H9 (cell line): ENCODE results near the gene TMEM198. TPM values are rescaled to one million over a fixed set of nuclear protein-coding genes. Genes with fewer than 3 reads are reported as not detected.

Source experiments
- DNase-seq: peaks from one replicate; pipeline ENCODE4 v3.0.0-alpha.2; 2017
- H2AFZ ChIP-seq: one replicate; pipeline ENCODE4 v1.6.1; 2013; ENCODE audit warnings: mild to moderate bottlenecking, low read length, control low read depth, moderate library complexity
- H2AK5ac ChIP-seq: 2 replicates; pipeline ENCODE4 v1.6.1; 2013; ENCODE audit warnings: low read length, control low read depth, mixed read lengths; ENCODE audit not compliant: insufficient read length
- H2BK120ac ChIP-seq: one replicate; pipeline ENCODE4 v1.6.1; 2013; ENCODE audit warnings: low read depth, mild to moderate bottlenecking, low read length, control low read depth, inconsistent platforms; ENCODE audit not compliant: poor library complexity, severe bottlenecking
- H2BK12ac ChIP-seq: 2 replicates; pipeline ENCODE4 v1.6.1; 2013; ENCODE audit warnings: low read length, control low read depth, mixed read lengths, low read depth; ENCODE audit not compliant: insufficient read length
- H2BK15ac ChIP-seq: 2 replicates; pipeline ENCODE4 v1.6.1; 2013; ENCODE audit warnings: low read depth, low read length, control low read depth
- H2BK20ac ChIP-seq: one replicate; pipeline ENCODE4 v1.6.1; 2013; ENCODE audit warnings: low read depth, mild to moderate bottlenecking, low read length, control low read depth, inconsistent platforms; ENCODE audit not compliant: poor library complexity, severe bottlenecking
- H2BK5ac ChIP-seq: 2 replicates; pipeline ENCODE4 v1.6.1; 2013; ENCODE audit warnings: low read length, control low read depth, mixed read lengths; ENCODE audit not compliant: insufficient read length
- H3K14ac ChIP-seq: 2 replicates; pipeline ENCODE4 v1.6.1; 2013; ENCODE audit warnings: low read length, control low read depth; ENCODE audit not compliant: insufficient read depth
- H3K18ac ChIP-seq: 2 replicates; pipeline ENCODE4 v1.6.1; 2013; ENCODE audit warnings: low read depth, mild to moderate bottlenecking, mixed read lengths, low read length, control low read depth; ENCODE audit not compliant: insufficient read length
- H3K23ac ChIP-seq: 2 replicates; pipeline ENCODE4 v1.6.1; 2013; ENCODE audit warnings: low read length, control low read depth, mixed read lengths, low read depth; ENCODE audit not compliant: insufficient read length
- H3K23me2 ChIP-seq: 2 replicates; pipeline ENCODE4 v1.6.1; 2013; ENCODE audit warnings: low read depth, mild to moderate bottlenecking, mixed read lengths, low read length, control low read depth; ENCODE audit not compliant: insufficient read length, poor library complexity, severe bottlenecking
- H3K27ac ChIP-seq: 2 replicates; pipeline ENCODE4 v1.5.1; 2013; ENCODE audit warnings: low read length, control low read depth, mixed read lengths, low read depth; ENCODE audit not compliant: insufficient read length
- H3K27me3 ChIP-seq: 2 replicates; pipeline ENCODE4 v1.6.1; 2013; ENCODE audit warnings: low read length, control low read depth, inconsistent platforms; ENCODE audit not compliant: insufficient read depth
- H3K4ac ChIP-seq: 2 replicates; pipeline ENCODE4 v1.6.1; 2013; ENCODE audit warnings: low read depth, mild to moderate bottlenecking, control low read depth, inconsistent platforms, low read length, moderate library complexity
- H3K4me1 ChIP-seq: 2 replicates; pipeline ENCODE4 v1.6.1; 2013; ENCODE audit warnings: low read length, control low read depth, inconsistent platforms; ENCODE audit not compliant: insufficient read depth
- H3K4me2 ChIP-seq: 2 replicates; pipeline ENCODE4 v1.6.1; 2013; ENCODE audit warnings: low read length, control low read depth, mixed read lengths; ENCODE audit not compliant: insufficient read length, insufficient read depth
- H3K56ac ChIP-seq: 2 replicates; pipeline ENCODE4 v1.6.1; 2013; ENCODE audit warnings: low read depth, mild to moderate bottlenecking, mixed read lengths, low read length, control low read depth; ENCODE audit not compliant: insufficient read length
- H3K79me1 ChIP-seq: 2 replicates; pipeline ENCODE4 v1.6.1; 2013; ENCODE audit warnings: low read depth, mild to moderate bottlenecking, moderate library complexity, low read length, control low read depth, inconsistent platforms; ENCODE audit not compliant: insufficient read depth, poor library complexity, severe bottlenecking
- H3K79me2 ChIP-seq: 2 replicates; pipeline ENCODE4 v1.6.1; 2013; ENCODE audit warnings: low read length, control low read depth, inconsistent platforms; ENCODE audit not compliant: insufficient read depth
- H3K9ac ChIP-seq: 2 replicates; pipeline ENCODE4 v1.6.1; 2013; ENCODE audit warnings: low read length, control low read depth, mixed read lengths; ENCODE audit not compliant: insufficient read length; ENCODE audit errors: extremely low read depth
- H3K9me3 ChIP-seq: one replicate; pipeline ENCODE4 v1.6.1; 2013; ENCODE audit warnings: low read depth, low read length, inconsistent platforms; ENCODE audit not compliant: control insufficient read depth
- H3T11ph ChIP-seq: one replicate; pipeline ENCODE4 v1.6.1; 2013; ENCODE audit warnings: mild to moderate bottlenecking, low read length, control low read depth, inconsistent platforms
- H4K20me1 ChIP-seq: one replicate; pipeline ENCODE4 v1.6.1; 2013; ENCODE audit not compliant: control insufficient read depth, insufficient read length, insufficient read depth
- H4K5ac ChIP-seq: 2 replicates; pipeline ENCODE4 v1.6.1; 2013; ENCODE audit warnings: low read depth, mild to moderate bottlenecking, mixed read lengths, low read length, control low read depth; ENCODE audit not compliant: insufficient read length
- H4K8ac ChIP-seq: replicated peaks from 2 replicates; pipeline ENCODE4 v1.6.1; 2013; ENCODE audit warnings: low read length, control low read depth, mixed read lengths, low read depth; ENCODE audit not compliant: insufficient read length
- H4K91ac ChIP-seq: 2 replicates; pipeline ENCODE4 v1.6.1; 2013; ENCODE audit warnings: low read depth, mild to moderate bottlenecking, moderate library complexity, mixed read lengths, low read length, control low read depth; ENCODE audit not compliant: insufficient read length
- H3K27ac Mint-ChIP-seq, 3 experiments: 2 replicates in 2 of 3; 3 replicates in 1 of 3; pipeline ENCODE4 v1.8.0; 2020 to 2021; ENCODE audit warnings: mixed read lengths in 3 of 3, mild to moderate bottlenecking in 1 of 3, moderate library complexity in 1 of 3
- H3K27me3 Mint-ChIP-seq: 2 replicates; pipeline ENCODE4 v1.8.0; 2021; ENCODE audit warnings: low read depth, mild to moderate bottlenecking, moderate library complexity, mixed read lengths
- H3K36me3 Mint-ChIP-seq, 3 experiments: 2 replicates in 2 of 3; 3 replicates in 1 of 3; pipeline ENCODE4 v1.8.0; 2020 to 2021; ENCODE audit warnings: low read depth in 3 of 3, mixed read lengths in 3 of 3; ENCODE audit not compliant: insufficient read depth in 1 of 3
- H3K4me1 Mint-ChIP-seq, 2 experiments: 2 replicates each; pipeline ENCODE4 v1.8.0; 2020; ENCODE audit warnings: mixed read lengths in 2 of 2
- H3K4me3 Mint-ChIP-seq, 2 experiments: 2 replicates in 1 of 2; 3 replicates in 1 of 2; pipeline ENCODE4 v1.8.0; 2020 to 2021; ENCODE audit warnings: mild to moderate bottlenecking in 2 of 2, mixed read lengths in 2 of 2, moderate library complexity in 1 of 2
- H3K9me3 Mint-ChIP-seq, 2 experiments: 2 replicates in 1 of 2; 3 replicates in 1 of 2; pipeline ENCODE4 v1.8.0; 2020; ENCODE audit warnings: mild to moderate bottlenecking in 2 of 2, mixed read lengths in 2 of 2, moderate library complexity in 1 of 2
- WGBS: extraction: QIAGEN DNeasy Blood & Tissue Kit; methylation state at CpG from one replicate; pipeline ENCODE4 v1.1.7; 2013; ENCODE audit warnings: missing lambda C conversion rate, low lambda C conversion rate, mixed read lengths; ENCODE audit not compliant: insufficient read length; ENCODE audit errors: extremely low coverage; 5-methylcytosine and 5-hydroxymethylcytosine counted together
- total RNA-seq: library from RNA; stranded (reverse); gene quantifications from 2 replicates; pipeline ENCODE4 v1.2.1, GENCODE V29; 2021
- TF ChIP-seq, protein P1 (sequence below): fragments of 200-600 bp; sonication (generic); conservative IDR thresholded peaks from 3 replicates; pipeline ENCODE4 v1.8.0; 2021; ENCODE audit warnings: antibody characterized with exemption, mild to moderate bottlenecking

TMEM198 gene
- total RNA-seq, 1 experiment from 2014 or later, result 7.7 TPM

DNA sequence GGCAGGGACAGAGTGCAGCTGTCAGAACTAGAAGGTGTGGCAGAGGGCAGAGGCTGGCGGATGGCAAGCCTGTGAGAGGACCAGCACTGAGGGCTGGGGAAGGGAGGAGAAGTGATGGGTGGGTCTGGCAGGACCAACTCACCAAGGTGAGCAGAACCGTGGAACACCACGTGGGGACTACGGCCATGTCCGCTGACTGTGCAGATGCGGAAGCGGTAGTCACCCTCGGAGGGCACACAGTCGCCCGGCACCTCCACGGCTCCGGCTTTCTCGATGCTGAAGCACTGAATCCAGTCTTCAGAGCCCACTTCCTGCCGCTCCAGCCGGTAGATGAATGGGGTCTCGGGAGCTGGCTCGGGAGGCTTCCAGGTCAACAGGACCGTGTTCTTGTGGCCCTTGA is 23.3 kb downstream of the TMEM198 start:
- Histone ChIP-seq H3K9me3 (no peaks in the 10 kb centered on the region), H2AK5ac (peak overlapping the region; percentile 18), H4K8ac (no peak overlapping the region), H3T11ph (no peak overlapping the region), H3K4me1 (peaks cover 12% of the 10 kb centered on the region; the same call in 1 of the 2 replicates), H4K5ac (no peak overlapping the region), H4K91ac (no peak overlapping the region), H3K9ac (no peak overlapping the region), H3K4ac (no peak overlapping the region), H3K14ac (no peak overlapping the region), H3K79me2 (no peaks in the 10 kb centered on the region), H3K27me3 (no peaks in the 10 kb centered on the region; the same call in 1 of the 2 replicates), H4K20me1 (no peaks in the 10 kb centered on the region), H3K23me2 (peaks cover 7% of the 10 kb centered on the region), H3K56ac (no peak overlapping the region), H2BK15ac (no peak overlapping the region), H3K23ac (no peak overlapping the region), H2BK12ac (peak overlapping the region; percentile 11), H3K4me2 (no peak overlapping the region), H3K27ac (no peak overlapping the region), H3K79me1 (no peaks in the 10 kb centered on the region), H2AFZ (no peak overlapping the region), H3K18ac (no peak overlapping the region), H2BK120ac (no peak overlapping the region), H2BK20ac (no peak overlapping the region), H2BK5ac (no peak overlapping the region)
- Mint-ChIP-seq H3K4me1 (peaks cover 67 to 71% of the 10 kb centered on the region in 2 experiments), H3K27me3 (peaks cover 5% of the 10 kb centered on the region), H3K4me3 (peak overlapping the region in 1 of 2 experiments; percentile 42; a peak in 1 of 5 replicates), H3K9me3 (no peaks in the 10 kb centered on the region; a peak in 1 of 5 replicates), H3K27ac (peak overlapping the region; percentile 25 to 96 (median 52); a peak in 3 of 7 replicates), H3K36me3 (peaks cover 49 to 70% (median 68%) of the 10 kb centered on the region in 3 experiments)
- WGBS, result no CpG with 5 or more reads among the region's 18 CpGs
- TF ChIP-seq, protein P1, sequence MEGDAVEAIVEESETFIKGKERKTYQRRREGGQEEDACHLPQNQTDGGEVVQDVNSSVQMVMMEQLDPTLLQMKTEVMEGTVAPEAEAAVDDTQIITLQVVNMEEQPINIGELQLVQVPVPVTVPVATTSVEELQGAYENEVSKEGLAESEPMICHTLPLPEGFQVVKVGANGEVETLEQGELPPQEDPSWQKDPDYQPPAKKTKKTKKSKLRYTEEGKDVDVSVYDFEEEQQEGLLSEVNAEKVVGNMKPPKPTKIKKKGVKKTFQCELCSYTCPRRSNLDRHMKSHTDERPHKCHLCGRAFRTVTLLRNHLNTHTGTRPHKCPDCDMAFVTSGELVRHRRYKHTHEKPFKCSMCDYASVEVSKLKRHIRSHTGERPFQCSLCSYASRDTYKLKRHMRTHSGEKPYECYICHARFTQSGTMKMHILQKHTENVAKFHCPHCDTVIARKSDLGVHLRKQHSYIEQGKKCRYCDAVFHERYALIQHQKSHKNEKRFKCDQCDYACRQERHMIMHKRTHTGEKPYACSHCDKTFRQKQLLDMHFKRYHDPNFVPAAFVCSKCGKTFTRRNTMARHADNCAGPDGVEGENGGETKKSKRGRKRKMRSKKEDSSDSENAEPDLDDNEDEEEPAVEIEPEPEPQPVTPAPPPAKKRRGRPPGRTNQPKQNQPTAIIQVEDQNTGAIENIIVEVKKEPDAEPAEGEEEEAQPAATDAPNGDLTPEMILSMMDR, result no peak
- DNase-seq, result no peak
